DMS 273 (cell line): ENCODE data around the gene ITSN1.
"Not testable (repeated sequence)": the region's sequence is repeated elsewhere in the genome, so short reads cannot be mapped to it uniquely, and the experiment has no call there.

Experiments
- DNase-seq: peaks from one replicate; lab custom pipeline; 2025; ENCODE audit not compliant: unreplicated experiment; lab: John Stamatoyannopoulos, UW

ITSN1 gene

DNA sequence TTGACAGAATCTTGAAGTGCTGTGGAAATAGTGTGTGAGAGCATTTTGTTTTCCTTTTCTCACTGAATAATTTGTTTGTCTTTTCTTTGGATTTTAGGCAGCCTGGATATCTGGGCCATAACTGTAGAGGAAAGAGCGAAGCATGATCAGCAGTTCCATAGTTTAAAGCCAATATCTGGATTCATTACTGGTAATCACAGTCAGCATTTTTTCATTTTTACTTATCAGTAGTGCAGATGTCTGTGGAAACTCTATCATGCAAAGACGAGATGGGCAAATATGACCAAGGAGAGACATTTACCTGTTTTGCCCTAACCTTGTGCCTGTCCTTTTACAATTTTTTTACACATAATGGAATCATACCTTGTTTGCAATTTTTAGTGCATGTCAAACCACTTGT, 78.8 kb downstream of the ITSN1 start:
- no peak for DNase-seq

DNA sequence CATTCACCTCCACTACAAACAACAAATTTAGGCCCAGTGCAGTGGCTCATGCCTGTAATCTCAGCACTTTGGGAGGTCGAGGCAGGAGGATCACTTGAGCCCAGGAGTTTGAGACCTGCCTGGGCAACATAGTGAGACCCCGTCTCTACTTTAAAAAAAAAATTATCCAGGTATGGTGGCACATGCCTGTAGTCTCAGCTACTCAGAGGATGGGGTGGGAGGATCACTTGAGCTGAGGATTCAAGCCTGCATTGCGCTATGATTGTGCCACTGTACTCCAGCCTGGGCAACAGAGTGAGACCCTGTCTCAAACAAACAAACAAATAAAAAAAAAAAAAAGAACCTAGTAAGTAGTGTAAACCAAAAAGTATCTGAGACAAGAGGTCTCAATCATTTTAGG, 86.8 kb downstream of the ITSN1 start:
- not testable (repeated sequence) for DNase-seq

DNA sequence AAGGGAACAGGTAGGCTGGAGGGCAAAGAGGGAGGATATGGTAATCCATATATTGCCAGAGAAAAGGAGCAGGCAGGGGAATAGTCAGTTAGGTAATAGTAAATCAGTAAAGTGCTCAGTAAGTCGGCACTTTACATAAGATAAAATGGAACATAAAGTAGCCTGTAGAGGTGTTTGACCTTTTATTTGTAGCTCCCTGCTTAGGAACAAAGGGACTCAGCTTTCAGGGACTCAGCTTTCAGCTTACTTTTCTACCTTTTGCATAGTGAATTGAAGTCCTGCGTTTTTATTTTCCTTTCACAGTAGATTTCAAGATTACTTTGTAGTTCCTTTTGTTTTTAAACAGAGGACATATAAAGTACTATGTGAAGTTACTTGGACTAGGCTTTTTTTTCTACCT, 87.3 kb downstream of the ITSN1 start:
- no peak for DNase-seq

DNA sequence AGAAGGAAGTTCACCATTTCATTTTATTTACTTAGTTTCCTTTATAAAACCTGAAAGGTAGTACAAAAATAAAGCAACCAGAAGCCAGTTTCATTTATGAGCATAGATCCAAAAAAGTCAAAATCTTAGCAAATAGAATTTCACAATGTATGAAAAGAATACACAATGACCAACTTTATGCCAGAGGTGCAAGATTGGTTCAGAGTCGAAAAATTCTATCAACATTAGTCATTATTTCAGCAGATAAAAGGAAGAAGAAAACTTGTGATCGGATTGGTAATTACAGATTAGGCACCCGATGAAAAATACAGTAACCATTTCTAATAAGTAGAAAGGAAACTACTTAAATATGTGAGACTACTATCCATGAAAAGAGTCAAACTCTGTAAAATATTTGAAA, 89.1 kb downstream of the ITSN1 start:
- no peak for DNase-seq

DNA sequence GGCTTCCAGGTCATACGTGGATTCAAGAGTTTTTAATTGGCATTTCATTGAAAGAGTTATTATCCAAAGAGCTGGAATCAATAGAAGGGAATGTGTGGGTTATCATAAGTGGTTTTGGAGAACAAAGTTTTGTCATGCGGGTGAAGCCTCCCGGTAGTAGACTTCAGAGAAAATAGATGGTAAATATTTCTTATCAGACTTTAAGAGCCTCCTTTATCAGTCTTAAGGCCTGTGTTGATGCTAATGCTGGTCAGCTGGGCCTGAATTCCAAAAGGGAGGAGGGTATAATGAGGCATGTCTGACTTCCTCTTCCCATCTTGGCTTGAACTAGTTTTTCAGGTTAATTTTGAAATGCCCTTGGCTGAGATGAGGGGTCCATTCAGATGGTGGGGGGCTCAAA, 89.7 kb downstream of the ITSN1 start:
- DNase-seq, result no peak

DNA sequence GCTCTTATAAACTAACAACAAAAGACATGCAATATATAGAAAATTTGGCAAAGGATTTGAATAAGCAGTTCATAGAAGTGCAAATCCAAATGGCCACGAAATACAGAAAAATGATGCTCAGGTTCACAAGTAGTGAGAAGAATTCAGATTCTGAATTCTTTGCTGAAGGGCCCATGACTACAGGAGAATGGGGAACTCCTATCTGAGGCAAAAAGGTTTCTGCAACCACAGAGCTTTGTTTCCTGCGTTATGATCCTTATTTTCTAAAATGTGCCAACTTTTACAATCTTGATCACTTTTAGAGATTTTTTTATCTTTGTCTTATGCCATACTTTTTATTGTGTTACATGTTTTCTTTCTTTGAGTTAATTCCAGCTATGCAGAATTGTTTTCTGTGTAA, 91.3 kb downstream of the ITSN1 start:
- no peak for DNase-seq

DNA sequence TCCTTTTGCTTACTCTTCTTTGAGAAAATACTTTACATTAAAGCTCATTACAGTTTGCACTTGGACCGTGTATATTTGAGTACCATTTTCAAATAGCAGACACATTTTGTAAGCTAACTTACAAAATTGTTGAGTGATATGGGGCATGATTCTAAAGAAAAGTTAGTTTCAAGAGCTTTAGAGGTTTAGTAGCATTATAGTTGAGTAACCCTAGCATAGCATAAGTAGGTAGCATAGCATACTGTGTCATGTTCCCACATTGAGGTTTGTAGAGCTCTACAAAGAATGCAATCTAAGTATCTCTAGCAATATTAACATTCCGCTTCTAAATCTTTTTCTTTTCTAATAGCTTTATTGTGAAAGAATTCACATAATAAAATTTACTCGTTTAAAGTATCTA, 92.0 kb downstream of the ITSN1 start:
- DNase-seq, result no peak

DNA sequence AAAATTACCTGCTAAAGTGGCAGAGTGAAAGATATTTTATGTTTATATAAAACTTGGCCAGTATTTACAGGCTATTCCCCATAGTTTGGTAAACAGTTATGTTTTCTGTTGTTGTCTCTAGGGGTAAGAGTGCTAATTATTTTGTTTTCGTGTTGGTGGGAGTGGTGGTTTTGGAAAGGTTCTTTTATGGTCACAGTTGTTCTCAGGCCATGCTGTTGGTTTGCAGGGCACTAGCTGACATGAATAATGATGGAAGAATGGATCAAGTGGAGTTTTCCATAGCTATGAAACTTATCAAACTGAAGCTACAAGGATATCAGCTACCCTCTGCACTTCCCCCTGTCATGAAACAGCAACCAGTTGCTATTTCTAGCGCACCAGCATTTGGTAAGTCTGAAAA, 92.5 kb downstream of the ITSN1 start:
- DNase-seq, result no peak

DNA sequence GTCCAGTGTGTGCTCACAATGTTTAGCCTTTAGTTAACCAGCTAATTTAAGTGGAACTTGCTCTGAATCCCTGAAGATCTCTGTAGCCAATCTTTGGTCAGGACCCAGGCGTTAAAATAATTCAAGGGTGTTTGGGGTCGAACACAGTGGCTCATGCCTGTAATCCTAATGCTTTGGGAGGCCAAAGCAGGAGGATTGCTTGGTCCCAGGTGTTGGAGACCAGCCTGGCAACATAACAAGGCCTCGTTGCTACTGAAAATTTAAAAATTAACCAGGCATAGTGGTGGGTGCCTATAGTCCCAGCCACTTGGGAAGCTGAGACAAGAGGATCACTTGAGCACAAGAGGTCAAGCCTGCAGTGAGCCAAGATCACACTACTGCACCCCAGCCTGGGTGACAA, 94.3 kb downstream of the ITSN1 start:
- DNase-seq, result no peak

DNA sequence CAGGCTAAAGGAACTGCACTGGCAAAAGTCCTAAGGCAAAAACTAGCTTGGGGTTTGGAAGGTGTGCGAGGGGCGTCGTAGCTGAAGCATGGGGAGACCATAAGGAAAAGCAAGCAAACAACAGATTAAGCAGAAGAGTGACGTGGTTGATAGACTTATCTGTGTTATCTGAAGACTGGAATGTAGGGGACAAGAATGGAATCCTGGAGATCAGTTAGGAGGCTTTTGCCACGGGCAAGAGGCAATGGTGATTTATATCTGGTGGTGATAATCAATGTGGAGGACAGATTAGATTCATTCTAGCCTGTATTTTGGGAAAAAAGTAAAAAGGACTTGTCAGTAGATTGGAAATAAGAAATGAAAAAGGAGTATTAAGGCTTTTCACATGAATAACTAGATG, 97.4 kb downstream of the ITSN1 start:
- no peak for DNase-seq

DNA sequence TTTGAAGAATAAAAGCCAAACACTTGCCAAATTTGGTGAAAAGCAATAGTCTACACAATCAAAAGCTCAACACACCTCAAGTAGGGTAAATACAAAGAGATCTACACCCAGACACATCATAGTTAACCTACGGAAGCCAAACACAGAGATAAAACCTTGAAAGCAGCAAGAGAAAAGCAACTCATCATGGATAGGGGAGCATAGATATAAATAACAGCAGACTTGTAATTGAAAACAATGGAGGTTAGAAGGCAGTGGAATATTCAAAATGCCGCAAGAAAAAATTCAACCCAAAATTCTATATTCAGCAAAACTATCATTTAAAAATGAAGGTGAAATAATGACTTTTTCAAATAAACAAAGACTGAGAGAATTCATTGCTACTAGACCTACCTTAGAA, 105.1 kb downstream of the ITSN1 start:
- DNase-seq, result no peak

DNA sequence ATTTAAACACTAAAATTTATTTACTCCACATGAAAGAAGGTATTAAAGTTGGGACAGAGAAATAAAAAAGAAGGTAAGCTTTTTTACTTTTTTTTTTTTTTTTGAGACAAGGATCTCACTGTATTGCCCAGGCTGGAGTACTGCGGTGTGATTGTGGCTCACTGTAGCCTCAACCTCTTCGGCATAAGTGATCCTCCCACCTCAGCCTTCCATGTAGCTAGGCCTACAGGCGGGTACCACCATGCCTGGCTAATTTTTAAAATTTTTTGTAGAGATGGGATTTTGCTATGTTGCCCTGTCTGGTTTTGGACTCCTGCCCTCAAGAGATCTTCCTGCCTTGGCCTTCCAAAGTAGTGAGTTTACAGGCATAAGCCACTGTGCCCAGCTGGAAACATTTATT, 106.6 kb downstream of the ITSN1 start:
- DNase-seq, result no peak

DNA sequence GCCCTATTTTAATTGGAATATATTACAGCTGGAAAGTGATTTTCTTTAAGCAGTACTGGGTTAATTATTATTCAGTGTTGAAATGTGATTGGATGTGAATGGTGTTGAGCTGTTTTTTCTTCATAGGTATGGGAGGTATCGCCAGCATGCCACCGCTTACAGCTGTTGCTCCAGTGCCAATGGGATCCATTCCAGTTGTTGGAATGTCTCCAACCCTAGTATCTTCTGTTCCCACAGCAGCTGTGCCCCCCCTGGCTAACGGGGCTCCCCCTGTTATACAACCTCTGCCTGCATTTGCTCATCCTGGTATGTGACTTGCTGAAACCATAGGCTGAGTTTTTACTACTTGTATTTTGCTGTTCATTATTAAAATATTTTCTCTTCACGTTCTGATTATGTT, 107.7 kb downstream of the ITSN1 start:
- peak; percentile 49 for DNase-seq

DNA sequence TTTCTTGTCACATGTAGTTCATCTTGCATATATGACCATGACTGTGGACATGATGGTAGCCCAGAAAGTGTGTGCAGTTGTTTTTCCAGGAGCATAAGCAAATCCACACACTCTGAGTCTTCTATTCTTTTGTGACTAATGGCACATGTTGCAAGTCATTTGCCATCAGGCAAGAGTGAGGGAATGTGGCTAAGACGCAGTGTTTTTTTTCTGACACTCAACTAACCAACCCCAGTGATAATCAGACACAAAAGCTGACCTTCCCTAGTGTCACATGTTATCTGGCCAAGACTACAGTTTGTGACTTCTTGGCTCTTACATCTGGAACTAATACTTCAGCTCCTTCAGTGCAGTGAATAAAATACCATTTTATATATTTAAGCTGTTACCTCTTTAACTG, 108.8 kb downstream of the ITSN1 start:
- DNase-seq, result no peak

DNA sequence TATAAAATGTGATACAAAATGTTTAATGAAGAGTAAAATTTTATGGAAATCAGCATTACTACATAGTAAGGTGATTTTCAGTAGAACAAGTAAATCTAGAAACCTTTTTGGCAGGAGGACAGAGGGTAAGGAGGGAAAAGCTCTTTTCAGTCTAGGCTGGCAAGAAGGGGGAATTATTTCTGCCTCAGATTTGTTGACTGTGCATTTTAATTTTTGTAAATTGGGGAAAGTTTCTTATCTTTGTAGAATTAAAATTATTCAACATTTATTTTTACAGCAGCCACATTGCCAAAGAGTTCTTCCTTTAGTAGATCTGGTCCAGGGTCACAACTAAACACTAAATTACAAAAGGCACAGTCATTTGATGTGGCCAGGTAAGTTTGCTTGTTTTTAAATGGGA, 109.2 kb downstream of the ITSN1 start:
- no peak for DNase-seq

DNA sequence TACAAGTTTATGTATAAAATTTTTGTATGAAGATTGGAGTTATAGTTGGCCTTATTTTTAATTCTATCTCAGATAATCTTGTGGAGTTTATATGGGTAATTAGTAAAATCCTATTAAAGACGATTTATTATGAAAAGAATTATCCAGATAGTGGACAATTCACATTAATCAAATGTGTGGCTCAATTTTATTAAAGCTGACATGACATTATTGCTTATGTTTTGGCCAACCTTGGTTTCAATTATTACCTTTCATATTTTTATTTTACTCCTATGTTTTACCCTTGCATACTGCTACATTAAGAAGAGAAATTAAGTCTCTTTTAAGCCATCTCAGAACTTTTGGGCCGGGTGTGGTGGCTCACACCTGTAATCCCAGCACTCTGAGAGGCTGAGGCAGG, 110.0 kb downstream of the ITSN1 start:
- DNase-seq, result no peak

DNA sequence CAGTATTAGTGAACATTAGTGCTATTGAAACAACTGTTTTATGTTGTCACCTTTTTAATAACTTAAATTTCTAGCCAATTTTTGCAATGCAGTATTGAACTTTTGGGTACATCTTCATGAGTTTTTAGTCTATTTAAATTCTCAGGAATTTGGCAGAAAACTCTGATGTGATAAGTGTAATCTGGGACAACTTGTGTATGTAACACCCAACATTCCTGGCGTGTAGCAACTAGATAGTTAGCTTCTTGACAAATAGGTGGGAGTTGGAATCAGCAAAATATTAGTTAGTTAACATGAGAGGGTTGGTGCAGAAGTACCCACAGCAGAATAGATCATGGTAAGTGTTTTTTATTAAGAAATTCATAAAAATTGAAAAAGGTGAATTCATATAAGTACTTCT, 111.6 kb downstream of the ITSN1 start:
- no peak for DNase-seq

DNA sequence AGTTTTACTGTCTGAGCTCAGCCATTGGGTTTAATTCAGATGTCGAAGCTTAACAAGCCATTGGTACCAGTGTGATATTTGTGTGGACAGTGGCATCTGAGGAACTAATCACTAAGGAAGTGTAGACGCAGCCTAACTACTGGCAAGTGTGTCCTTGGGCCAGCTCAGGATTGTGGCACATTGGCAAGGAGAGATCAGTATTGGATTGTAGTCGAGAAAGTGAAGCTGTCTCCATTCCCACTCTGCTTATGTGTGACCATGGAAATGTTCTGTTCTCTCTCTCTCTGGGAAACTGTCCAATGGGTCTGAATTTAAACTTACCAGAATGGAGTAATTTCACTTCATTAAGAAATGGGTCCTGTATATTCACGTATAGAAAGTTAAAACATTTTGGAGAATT, 112.2 kb downstream of the ITSN1 start:
- no peak for DNase-seq

DNA sequence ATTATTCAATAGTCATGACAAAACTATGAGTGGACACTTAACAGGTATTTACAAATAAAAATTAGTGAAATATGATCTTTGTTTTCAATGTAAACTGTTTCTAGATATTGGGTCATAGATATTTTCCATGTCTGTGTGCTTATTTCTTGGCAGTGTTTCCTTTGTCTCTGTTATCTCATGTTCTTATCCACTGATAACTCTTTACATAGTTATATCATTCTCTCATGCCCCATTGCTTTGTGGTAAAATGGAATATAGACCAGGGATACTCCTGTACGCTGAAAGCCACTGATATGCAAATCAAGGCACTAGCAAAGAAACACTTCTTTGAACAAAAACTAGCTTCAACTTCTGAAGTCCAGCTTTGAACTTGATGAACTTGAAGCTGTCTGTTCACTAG, 113.1 kb downstream of the ITSN1 start:
- no peak for DNase-seq

DNA sequence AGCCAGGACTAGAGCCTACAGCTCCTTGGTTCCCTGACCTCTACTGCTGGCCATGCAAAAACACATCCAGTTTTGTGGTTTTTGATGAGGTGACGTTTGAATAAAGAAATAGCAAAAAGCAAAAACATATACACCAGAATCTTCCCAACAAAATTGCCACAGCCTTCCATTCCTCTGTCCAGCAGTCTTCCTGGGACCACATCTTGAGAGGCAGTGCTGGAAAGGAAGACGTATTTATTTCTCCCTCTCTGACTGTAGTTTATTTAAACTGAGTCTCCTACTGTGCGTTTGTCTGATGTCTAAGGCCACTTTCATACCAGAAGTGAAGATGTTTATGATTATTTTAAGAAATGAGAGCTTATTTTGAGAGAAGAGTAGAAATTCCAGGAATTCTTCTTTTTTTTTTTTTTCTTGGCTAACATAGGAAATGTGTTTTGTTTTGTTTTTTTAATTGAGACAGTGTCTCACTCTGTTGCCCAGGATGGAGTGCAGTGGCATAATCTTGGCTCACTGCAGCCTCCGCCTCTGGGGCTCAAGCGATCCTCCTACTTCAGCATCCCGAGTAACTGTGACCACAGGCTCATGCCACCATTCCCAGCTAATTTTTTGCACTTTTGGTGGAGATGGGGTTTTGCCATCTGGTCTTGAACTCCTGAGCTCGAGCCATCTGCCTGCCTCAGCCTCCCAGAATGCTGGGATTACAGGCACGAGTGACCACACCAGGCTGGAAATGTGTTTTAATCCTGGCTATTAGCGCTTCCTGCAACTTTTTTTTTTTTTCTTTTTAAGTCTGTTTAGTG, 118.5 kb downstream of the ITSN1 start:
- peak; percentile 87 for DNase-seq

DNA sequence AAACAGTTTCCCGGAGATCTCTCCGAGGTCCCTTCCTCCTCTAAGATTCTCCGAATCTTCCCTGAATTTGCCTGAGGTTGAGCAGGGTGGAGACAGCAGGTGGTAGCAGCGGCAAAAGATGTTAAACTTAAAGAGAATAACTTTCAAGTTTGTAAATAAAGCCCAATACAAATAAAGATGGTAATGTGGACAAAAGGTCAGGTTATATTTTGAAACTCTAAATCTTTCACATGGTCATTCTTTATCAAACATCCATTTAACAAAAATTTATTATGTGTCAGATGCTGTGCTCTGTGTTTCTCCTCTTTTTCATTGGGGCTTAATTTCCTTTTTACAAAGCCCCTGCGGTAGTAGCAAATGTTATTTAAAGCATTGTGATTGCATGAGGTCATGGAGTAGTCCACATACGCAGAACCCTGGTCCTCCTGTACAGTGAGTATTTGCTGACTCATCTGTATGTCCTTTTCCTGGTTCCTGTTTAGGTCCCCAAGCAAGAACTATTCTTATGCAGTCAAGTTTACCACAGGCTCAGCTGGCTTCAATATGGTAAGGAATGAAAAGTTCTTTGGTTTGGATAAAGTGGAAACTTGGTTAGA, 119.2 kb downstream of the ITSN1 start:
- peak; percentile 80 for DNase-seq

DNA sequence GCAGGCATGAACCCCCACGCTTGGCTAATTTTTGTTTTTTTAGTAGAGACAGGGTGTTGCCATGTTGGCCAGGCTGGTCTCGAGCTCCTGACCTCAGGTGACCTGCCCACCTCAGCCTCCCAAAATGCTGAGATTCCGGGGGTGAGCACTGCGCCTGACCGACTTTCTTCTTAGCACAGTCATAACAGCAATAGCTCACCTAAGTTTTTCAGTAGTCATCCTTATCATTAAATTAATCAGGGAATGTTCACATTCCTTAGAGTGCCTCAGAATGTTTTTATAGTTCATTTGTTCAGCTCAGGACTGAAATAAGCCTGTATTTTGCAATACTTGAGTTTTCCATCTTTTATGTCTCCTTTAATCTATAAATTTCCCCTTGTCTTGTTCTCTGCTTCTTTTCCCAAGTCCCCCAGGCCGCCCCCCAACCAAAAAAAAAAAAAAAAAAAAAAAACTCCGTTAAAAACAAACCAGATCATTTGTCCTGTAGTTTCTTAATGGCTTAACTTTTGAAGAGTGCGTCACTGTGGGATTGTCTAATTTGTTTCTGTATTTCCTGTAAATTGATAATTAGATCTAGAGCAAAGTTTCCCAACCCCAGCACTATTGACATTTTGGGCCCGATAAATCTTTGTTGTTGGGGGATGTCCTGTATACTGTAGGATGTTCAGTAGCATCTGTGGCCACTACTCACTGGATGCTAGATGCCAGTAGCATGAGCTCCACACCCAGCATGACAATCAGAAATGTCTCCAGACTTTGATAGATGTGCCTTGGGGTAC, 120.7 kb downstream of the ITSN1 start:
- DNase-seq, result no peak
